ENCODE measurements around the gene MAZ.

The MAZ gene

DNA sequence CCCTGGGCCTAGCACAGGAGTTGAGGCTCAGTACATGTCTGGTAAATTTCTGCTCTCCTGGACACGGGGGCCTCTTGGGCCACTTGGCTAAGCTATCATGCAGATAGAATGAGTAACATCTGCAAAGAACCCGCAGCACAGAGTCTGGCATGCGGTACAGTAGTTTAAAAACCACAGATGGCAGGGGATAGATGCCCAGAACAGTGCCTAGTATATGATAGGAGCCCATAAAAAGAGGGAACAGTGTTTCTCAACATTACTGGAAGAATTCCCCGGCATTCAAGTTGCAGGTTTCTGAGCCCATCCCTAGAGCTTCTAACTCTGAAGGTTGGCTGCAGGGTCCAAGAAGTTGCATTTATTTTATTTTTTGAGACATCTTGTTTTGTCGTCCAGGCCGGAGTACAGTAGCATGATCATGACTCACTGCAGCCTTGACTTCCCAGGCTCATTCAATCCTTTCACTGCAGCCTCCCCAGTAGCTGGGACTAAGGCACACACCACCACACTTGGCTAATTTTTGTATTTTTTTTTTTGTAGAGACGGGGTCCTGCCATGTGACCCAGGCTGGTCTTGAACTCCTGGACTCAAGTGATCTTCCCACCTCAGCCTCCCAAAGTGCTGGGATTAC lies 50.9 kb downstream of the MAZ start:
- DNase-seq (ENCODE audit: low read depth) = no peak

DNA sequence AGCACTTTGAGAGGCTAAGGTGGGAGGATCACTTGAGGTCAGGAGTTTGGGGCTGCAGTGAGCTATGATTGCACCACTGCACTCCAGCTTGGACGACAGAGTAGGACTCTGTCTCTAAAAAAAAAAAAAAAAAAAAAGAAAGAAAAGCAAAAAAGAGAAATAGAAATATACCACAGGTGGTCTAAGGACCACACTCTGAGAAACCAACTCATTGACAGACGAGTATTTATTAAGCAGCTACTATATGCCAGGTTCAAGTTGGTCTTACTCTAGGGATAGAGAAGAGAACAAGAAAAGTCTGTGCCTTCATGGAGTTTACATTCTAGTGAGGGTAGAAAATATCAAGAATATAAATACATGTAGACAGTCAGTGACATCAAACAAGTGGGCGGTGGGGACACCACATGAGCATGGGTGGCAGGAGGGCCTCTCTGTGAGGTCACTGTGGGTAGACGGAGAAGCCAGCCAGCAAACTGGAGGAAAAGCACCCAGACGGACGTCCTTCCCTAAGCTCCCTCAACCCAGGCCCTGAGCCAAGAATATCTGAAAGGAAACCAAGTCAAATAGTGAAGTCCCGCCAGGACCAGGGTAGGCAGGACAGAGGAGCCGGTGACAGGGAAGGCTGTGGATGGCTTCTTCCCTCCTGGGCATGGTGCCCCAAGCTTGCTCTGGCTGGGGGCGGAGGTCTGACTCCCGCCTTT lies 52.0 kb downstream of the MAZ start:
- no peak for DNase-seq (ENCODE audit: low read depth)

DNA sequence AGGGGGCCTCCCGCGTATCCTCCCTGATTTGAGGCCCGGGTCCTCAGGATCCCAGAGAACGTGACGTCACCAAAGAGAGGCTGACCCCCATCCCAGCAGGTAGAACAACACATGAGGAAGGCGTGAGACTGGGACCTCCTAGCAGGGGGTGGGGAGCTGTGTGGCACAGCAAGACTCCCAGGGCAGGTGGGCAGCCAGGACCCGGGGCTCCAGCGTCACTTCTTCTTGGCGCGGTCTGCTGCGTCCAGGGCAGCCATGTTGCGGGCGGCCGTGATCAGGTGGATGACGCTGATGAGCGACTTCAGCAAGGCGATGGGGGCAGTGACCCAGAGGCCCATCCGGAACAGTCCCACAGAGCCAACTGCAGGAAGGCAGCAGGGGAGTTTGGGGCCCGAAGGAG lies 52.6 kb downstream of the MAZ start:
- DNase-seq (ENCODE audit: low read depth) = no peak

DNA sequence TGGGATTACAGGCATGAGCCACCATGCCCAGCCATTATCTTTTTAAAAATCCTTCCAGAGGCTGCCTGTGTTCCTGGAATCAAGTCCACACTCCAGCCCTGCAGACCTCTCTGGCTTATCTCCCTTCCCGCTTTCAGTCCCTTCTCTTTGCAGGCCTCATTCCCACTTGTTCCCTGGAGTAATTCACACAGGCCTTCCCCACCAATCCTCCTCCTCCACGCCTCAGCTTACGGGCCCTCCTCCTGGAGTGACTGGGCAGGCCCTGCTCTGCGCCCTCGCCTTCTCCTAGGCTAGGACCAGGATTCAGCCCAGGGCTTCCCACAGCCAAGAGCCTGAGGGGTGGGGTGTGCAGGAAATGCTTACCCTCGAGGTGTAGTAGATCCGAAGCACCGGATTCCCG lies 53.9 kb downstream of the MAZ start:
- no peak for DNase-seq (ENCODE audit: low read depth)
